HL-60 (cell line): ENCODE measurements around the gene PLEKHB2.

Source experiments
- DNase-seq, 2 experiments: peaks; one replicate each; pipeline ENCODE4 v3.0.0-alpha.2; 2010 to 2020; ENCODE audit warnings: low read depth in 1 of 2, low spot score in 1 of 2
- H3K27ac ChIP-seq: fragments of 250-450 bp; sonication (Bioruptor Pico); replicated peaks from 2 replicates; pipeline ENCODE4 v1.5.1; 2020; ENCODE audit warnings: mild to moderate bottlenecking, moderate library complexity
- H3K27me3 ChIP-seq: fragments of 250-450 bp; sonication (Bioruptor Pico); 2 replicates; pipeline ENCODE4 v1.5.1; 2021; ENCODE audit warnings: mild to moderate bottlenecking, moderate library complexity; ENCODE audit not compliant: insufficient read depth, poor library complexity, severe bottlenecking
- H3K4me3 ChIP-seq: replicated peaks from 2 replicates; pipeline ENCODE4 v1.5.1; 2011; ENCODE audit warnings: mild to moderate bottlenecking, control low read depth, low read length; ENCODE audit not compliant: insufficient read depth
- CTCF ChIP-seq: IDR thresholded peaks from one replicate; pipeline ENCODE4 v1.5.1; 2011; ENCODE audit warnings: low read length, control low read depth, inconsistent platforms; ENCODE audit not compliant: insufficient read depth
- GABPA ChIP-seq: IDR thresholded peaks from 2 replicates; pipeline ENCODE4 v1.6.1; 2012; ENCODE audit warnings: low read depth
- POLR2AphosphoS5 ChIP-seq: IDR thresholded peaks from 2 replicates; pipeline ENCODE4 v1.6.1; 2012; ENCODE audit warnings: low read depth
- SPI1 ChIP-seq: IDR thresholded peaks from 2 replicates; pipeline ENCODE4 v1.6.1; 2012; ENCODE audit warnings: low read depth, mild to moderate bottlenecking, borderline replicate concordance
- long read RNA-seq: library from polyadenylated mRNA; unstranded; transcript quantifications from one replicate; pipeline ENCODE4 v2.0.0, GENCODE V29; 2020
- TF ChIP-seq, protein P1 (sequence below): IDR thresholded peaks from 2 replicates; pipeline ENCODE4 v1.6.1; 2012; ENCODE audit warnings: low read depth; ENCODE audit not compliant: insufficient replicate concordance

The PLEKHB2 gene, protein sequence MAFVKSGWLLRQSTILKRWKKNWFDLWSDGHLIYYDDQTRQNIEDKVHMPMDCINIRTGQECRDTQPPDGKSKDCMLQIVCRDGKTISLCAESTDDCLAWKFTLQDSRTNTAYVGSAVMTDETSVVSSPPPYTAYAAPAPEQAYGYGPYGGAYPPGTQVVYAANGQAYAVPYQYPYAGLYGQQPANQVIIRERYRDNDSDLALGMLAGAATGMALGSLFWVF
- long read RNA-seq, full-length matches to known transcripts, result 155 of 679 reads
- long read RNA-seq, partial matches to known transcripts, result 16 of 679 reads
- long read RNA-seq, other reads (novel, unspliced or antisense), result 508 of 679 reads

DNA sequence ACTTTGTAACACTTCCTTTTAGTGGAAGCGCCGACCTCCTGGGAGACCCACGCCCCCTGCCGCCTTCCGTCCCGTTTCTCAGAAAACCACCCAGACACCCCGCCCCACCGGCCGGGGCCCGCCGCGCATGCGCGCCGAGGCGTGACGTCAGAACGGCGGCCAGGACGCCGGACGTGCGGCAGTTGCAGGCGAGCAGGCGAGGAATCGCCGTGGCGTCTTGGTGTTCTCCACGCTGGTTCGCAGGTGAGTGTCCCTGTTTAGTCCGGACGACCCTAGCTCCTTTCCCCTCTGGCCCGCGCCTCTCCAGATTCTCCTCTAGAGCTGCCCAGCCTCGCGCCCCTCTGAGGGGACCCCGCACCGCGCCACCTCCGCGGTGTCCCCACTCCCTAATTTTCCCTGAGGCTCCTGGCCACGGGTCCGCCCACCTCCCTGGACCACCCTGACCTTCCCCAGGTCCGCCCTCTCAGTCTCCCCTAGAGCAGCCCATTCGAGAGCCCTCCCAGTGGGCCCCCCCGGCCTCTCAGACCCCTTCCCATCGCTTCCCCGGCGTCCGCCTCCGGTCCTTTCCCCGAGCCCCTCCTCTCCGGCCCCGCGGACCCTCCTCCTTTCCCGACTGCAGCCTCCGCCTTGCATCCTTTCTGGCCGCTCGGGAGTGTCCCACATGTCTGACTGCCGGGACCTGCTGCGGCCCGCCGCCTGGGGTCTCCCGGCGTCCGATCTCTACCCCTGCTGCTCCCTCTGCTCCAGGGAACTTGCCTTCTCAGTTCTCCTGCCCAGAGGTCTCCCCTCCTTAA is at the start of gene PLEKHB2:
Gene PLEKHB2, plus strand, starts transcription at position 181 of the 794 bp plus-strand sequence. CDS start 15,606 bp downstream, outside the sequence.
- TF ChIP-seq, protein P1, sequence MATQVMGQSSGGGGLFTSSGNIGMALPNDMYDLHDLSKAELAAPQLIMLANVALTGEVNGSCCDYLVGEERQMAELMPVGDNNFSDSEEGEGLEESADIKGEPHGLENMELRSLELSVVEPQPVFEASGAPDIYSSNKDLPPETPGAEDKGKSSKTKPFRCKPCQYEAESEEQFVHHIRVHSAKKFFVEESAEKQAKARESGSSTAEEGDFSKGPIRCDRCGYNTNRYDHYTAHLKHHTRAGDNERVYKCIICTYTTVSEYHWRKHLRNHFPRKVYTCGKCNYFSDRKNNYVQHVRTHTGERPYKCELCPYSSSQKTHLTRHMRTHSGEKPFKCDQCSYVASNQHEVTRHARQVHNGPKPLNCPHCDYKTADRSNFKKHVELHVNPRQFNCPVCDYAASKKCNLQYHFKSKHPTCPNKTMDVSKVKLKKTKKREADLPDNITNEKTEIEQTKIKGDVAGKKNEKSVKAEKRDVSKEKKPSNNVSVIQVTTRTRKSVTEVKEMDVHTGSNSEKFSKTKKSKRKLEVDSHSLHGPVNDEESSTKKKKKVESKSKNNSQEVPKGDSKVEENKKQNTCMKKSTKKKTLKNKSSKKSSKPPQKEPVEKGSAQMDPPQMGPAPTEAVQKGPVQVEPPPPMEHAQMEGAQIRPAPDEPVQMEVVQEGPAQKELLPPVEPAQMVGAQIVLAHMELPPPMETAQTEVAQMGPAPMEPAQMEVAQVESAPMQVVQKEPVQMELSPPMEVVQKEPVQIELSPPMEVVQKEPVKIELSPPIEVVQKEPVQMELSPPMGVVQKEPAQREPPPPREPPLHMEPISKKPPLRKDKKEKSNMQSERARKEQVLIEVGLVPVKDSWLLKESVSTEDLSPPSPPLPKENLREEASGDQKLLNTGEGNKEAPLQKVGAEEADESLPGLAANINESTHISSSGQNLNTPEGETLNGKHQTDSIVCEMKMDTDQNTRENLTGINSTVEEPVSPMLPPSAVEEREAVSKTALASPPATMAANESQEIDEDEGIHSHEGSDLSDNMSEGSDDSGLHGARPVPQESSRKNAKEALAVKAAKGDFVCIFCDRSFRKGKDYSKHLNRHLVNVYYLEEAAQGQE, result peak; percentile 30
- TF ChIP-seq POLR2AphosphoS5 (peak; percentile 86), GABPA (no peak)
- Histone ChIP-seq H3K27me3 (no peaks in the 10 kb centered on the region), H3K27ac (peak within 1 kb of the TSS; percentile 81), H3K4me3 (peak within 1 kb of the TSS; percentile 83)
- DNase-seq, result peak; percentile 79 to 90

DNA sequence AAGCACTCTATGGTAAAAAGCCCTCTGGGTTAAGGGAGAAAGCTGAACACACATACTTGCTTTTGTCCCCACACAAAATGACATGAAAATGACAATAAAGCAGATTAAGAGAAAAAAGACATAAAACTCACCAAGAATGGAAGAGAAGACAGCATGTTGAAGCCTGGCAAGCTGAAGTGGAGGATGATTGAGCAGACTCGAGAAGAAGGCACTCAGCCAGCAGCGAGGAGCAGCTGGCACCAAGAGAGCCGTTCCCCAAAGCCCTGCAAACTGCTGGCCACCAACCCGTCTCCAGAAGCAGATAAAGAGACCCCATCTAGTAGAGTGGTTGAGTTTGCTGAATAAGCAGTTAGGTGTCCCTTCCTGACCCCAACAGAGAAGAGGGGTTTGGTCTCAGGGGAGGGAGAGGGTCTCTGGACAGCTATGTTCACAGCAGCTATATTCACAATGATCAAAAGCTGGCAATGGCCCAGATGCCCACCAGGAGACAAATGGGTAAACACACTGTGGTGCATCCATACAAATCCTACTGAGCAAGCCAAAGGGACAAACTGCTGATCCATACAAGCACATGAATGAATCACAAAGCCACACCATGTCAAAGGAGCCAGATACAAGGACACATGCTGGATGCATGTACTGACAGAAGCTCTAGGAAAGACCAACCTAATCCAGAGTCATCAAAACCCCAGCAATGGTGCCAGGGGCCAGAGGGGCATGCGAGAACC is 48.8 kb upstream of the PLEKHB2 start:
- no peak for DNase-seq
- H3K27me3 ChIP-seq, result no peaks in the 10 kb centered on the region
- no peak overlapping the region for H3K4me3 ChIP-seq
- H3K27ac ChIP-seq, result no peak overlapping the region
- TF ChIP-seq GABPA, result no peak
- no peak for TF ChIP-seq CTCF
- TF ChIP-seq, protein P1, result no peak
- TF ChIP-seq SPI1, result no peak
- no peak for TF ChIP-seq POLR2AphosphoS5

GRCh38 chr2:131056932-131057287 is 48.2 kb upstream of the PLEKHB2 start:
- Histone ChIP-seq H3K4me3 (no peak overlapping the region), H3K27ac (no peak overlapping the region), H3K27me3 (no peaks in the 10 kb centered on the region)
- TF ChIP-seq CTCF (no peak), GABPA (no peak), POLR2AphosphoS5 (no peak), SPI1 (no peak)
- TF ChIP-seq, protein P1, result no peak
- no peak for DNase-seq
